Activated CD4-positive, alpha-beta T cell treated with anti-CD3 and anti-CD28 coated beads, Interleukin-2, Interleukin-6, amounts not matched to agents 100 ng/mL and 50 ng/mL, durations not matched to agents 16 hours and 8 hours (primary cell): ENCODE measurements around the gene SGMS1.

ENCODE experiments used
- DNase-seq: peaks from one replicate; pipeline ENCODE4 v3.0.0-alpha.2; 2020

The SGMS1 gene

GRCh38 chr10:50605269-50605950 lies 18.3 kb downstream of the SGMS1 start:
- DNase-seq, result peak; percentile 31

GRCh38 chr10:50604809-50605208 lies 18.9 kb downstream of the SGMS1 start:
- DNase-seq, result no peak

GRCh38 chr10:50604049-50604640 lies 19.6 kb downstream of the SGMS1 start:
- DNase-seq, result no peak

- DNase-seq, result no peak
Observed at GRCh38 chr10:50603151-50603850, 20.5 kb downstream of the SGMS1 start.

- DNase-seq, result no peak
Observed at GRCh38 chr10:50601974-50602373, 21.8 kb downstream of the SGMS1 start.

- DNase-seq, result no peak
Observed at GRCh38 chr10:50600831-50601477, 22.8 kb downstream of the SGMS1 start.

GRCh38 chr10:50600286-50600685 lies 23.5 kb downstream of the SGMS1 start:
- DNase-seq, result no peak

- no peak for DNase-seq
Observed at GRCh38 chr10:50596897-50597296, 26.9 kb downstream of the SGMS1 start.

- no peak for DNase-seq
Observed at GRCh38 chr10:50596456-50596855, 27.3 kb downstream of the SGMS1 start.

GRCh38 chr10:50595785-50596184 lies 28.0 kb downstream of the SGMS1 start:
- no peak for DNase-seq

- DNase-seq, result no peak
Observed at GRCh38 chr10:50593523-50594376, 30.0 kb downstream of the SGMS1 start.

- no peak for DNase-seq
Observed at GRCh38 chr10:50592961-50593418, 30.8 kb downstream of the SGMS1 start.

- no peak for DNase-seq
Observed at GRCh38 chr10:50590935-50591334, 32.8 kb downstream of the SGMS1 start.

- no peak for DNase-seq
Observed at GRCh38 chr10:50586740-50587088, 37.0 kb downstream of the SGMS1 start.

GRCh38 chr10:50585921-50586739 lies 37.6 kb downstream of the SGMS1 start:
- no peak for DNase-seq

GRCh38 chr10:50582766-50583762 lies 40.7 kb downstream of the SGMS1 start:
- DNase-seq, result no peak

GRCh38 chr10:50582046-50582445 lies 41.7 kb downstream of the SGMS1 start:
- DNase-seq, result no peak

GRCh38 chr10:50580262-50580891 lies 43.4 kb downstream of the SGMS1 start:
- DNase-seq, result no peak

- DNase-seq, result no peak
Observed at GRCh38 chr10:50579491-50580261, 44.1 kb downstream of the SGMS1 start.
